ENCODE measurements around the gene SCT. TPM values are rescaled to one million over a fixed set of nuclear protein-coding genes. Genes with fewer than 3 reads are reported as not detected.

The SCT gene
- total RNA-seq, 1 experiment from 2014 or later, result not detected

- BruUV-seq (replicated peaks), result no TSS peak
- intact Hi-C loops (cut with micrococcal nuclease; ENCODE audit: unreplicated experiment), result no loop called here
- no peaks in the 10 kb centered on the region for H3K36me3 ChIP-seq (ENCODE audit: insufficient read depth, low read length, poor library complexity, severe bottlenecking)
- TF ChIP-seq EZH2 (IDR thresholded peaks at IDR 0.05; ENCODE audit: borderline replicate concordance, low read depth, low read length, poor library complexity, severe bottlenecking), result no peak
- TF ChIP-seq, protein P1, sequence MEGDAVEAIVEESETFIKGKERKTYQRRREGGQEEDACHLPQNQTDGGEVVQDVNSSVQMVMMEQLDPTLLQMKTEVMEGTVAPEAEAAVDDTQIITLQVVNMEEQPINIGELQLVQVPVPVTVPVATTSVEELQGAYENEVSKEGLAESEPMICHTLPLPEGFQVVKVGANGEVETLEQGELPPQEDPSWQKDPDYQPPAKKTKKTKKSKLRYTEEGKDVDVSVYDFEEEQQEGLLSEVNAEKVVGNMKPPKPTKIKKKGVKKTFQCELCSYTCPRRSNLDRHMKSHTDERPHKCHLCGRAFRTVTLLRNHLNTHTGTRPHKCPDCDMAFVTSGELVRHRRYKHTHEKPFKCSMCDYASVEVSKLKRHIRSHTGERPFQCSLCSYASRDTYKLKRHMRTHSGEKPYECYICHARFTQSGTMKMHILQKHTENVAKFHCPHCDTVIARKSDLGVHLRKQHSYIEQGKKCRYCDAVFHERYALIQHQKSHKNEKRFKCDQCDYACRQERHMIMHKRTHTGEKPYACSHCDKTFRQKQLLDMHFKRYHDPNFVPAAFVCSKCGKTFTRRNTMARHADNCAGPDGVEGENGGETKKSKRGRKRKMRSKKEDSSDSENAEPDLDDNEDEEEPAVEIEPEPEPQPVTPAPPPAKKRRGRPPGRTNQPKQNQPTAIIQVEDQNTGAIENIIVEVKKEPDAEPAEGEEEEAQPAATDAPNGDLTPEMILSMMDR (conservative IDR thresholded peaks at IDR 0.05; ENCODE audit: low read depth, low read length), result no peak
- DNase-seq (ENCODE audit: low spot score), result no peak
- no peak overlapping the region for H3K4me3 ChIP-seq (ENCODE audit: low read depth, low read length, poor library complexity, severe bottlenecking)
- H3K9me3 ChIP-seq (ENCODE audit: low read depth, low read length, poor library complexity, severe bottlenecking), result no peaks in the 10 kb centered on the region
- no peaks in the 10 kb centered on the region for H3K27me3 ChIP-seq (replicated peaks; ENCODE audit: insufficient read depth, low read depth, low read length, poor library complexity)
- POLR2A ChIA-PET (ENCODE audit: low non-redundant PET), result no interaction called here
- CTCF ChIA-PET, result no interaction called here
- H3K27ac ChIP-seq (ENCODE audit: low read depth, low read length, poor library complexity, severe bottlenecking), result no peak overlapping the region
- peaks cover 30% of the 10 kb centered on the region for H3K4me1 ChIP-seq (ENCODE audit: insufficient read depth, low read length, poor library complexity, severe bottlenecking)
These were observed 17.1 kb upstream of the SCT start for GRCh38 chr11:643849-644738.

- H3K4me3 ChIP-seq (ENCODE audit: low read depth, low read length, poor library complexity, severe bottlenecking), result no peak overlapping the region
- ChIA-PET POLR2A (ENCODE audit: low non-redundant PET) (no interaction called here), CTCF (no interaction called here)
- no peak overlapping the region for H3K27ac ChIP-seq (ENCODE audit: low read depth, low read length, poor library complexity, severe bottlenecking)
- no peaks in the 10 kb centered on the region for H3K9me3 ChIP-seq (ENCODE audit: low read depth, low read length, poor library complexity, severe bottlenecking)
- H3K27me3 ChIP-seq (replicated peaks; ENCODE audit: insufficient read depth, low read depth, low read length, poor library complexity), result no peaks in the 10 kb centered on the region
- intact Hi-C loops (cut with micrococcal nuclease; ENCODE audit: unreplicated experiment), result no loop called here
- H3K36me3 ChIP-seq (ENCODE audit: insufficient read depth, low read length, poor library complexity, severe bottlenecking), result no peaks in the 10 kb centered on the region
- no TSS peak for BruUV-seq (replicated peaks)
- DNase-seq (ENCODE audit: low spot score), result no peak
- TF ChIP-seq, protein P1 (conservative IDR thresholded peaks at IDR 0.05; ENCODE audit: low read depth, low read length), result no peak
- H3K4me1 ChIP-seq (ENCODE audit: insufficient read depth, low read length, poor library complexity, severe bottlenecking), result peaks cover 38% of the 10 kb centered on the region
These were observed 16.4 kb upstream of the SCT start for GRCh38 chr11:643366-643765.

- no peak for TF ChIP-seq EZH2 (IDR thresholded peaks at IDR 0.05; ENCODE audit: borderline replicate concordance, low read depth, low read length, poor library complexity, severe bottlenecking)
- TF ChIP-seq, protein P1 (conservative IDR thresholded peaks at IDR 0.05; ENCODE audit: low read depth, low read length), result no peak
- DNase-seq (ENCODE audit: low spot score), result no peak
- no TSS peak for BruUV-seq (replicated peaks)
- POLR2A ChIA-PET (ENCODE audit: low non-redundant PET), result interaction anchor here (0.7 kb wide), 1 partner anchor 38 kb away, joined by 3 read pairs; no protein-coding TSS in a partner anchor
- CTCF ChIA-PET, result no interaction called here
- intact Hi-C loops (cut with micrococcal nuclease; ENCODE audit: unreplicated experiment), result no loop called here
- no peaks in the 10 kb centered on the region for H3K27me3 ChIP-seq (replicated peaks; ENCODE audit: insufficient read depth, low read depth, low read length, poor library complexity)
- H3K9me3 ChIP-seq (ENCODE audit: low read depth, low read length, poor library complexity, severe bottlenecking), result no peaks in the 10 kb centered on the region
- peaks cover 49% of the 10 kb centered on the region for H3K4me1 ChIP-seq (ENCODE audit: insufficient read depth, low read length, poor library complexity, severe bottlenecking)
- H3K4me3 ChIP-seq (ENCODE audit: low read depth, low read length, poor library complexity, severe bottlenecking), result no peak overlapping the region
- peak overlapping the region; percentile 59 for H3K27ac ChIP-seq (ENCODE audit: low read depth, low read length, poor library complexity, severe bottlenecking)
- H3K36me3 ChIP-seq (ENCODE audit: insufficient read depth, low read length, poor library complexity, severe bottlenecking), result no peaks in the 10 kb centered on the region
These were observed 14.9 kb upstream of the SCT start for GRCh38 chr11:641806-642370.
